Activated CD8-positive, alpha-beta T cell treated with anti-CD3 and anti-CD28 coated beads for 36 hours (primary cell): ENCODE measurements around the gene AKAP13. TPM values are rescaled to one million over a fixed set of nuclear protein-coding genes. Genes with fewer than 3 reads are reported as not detected.

Experiments
- ATAC-seq: fragments of 200-7000 bp; cut with Tn5 transposase; one replicate; pipeline ENCODE4 v1.10.0; 2021; ENCODE audit warnings: mild to moderate bottlenecking, moderate library complexity
- CTCF ChIA-PET: fragments of 350-600 bp; sonication (Branson Sonifier 250); formaldehyde crosslinking; loops from one replicate; lab custom pipeline; 2021; ENCODE audit warnings: antibody characterized with exemption; lab: Charles Lee
- POLR2A ChIA-PET: fragments of 350-600 bp; sonication (Branson Sonifier 250); formaldehyde crosslinking; loops from one replicate; lab custom pipeline; 2021; ENCODE audit warnings: antibody characterized with exemption; lab: Charles Lee
- DNase-seq: peaks from one replicate; pipeline ENCODE4 v3.0.0-alpha.2; 2020
- H3K27ac Mint-ChIP-seq: one replicate; pipeline ENCODE4 v1.8.0; 2021; ENCODE audit warnings: mild to moderate bottlenecking, mixed read lengths
- H3K27me3 Mint-ChIP-seq: one replicate; pipeline ENCODE4 v1.8.0; 2021; ENCODE audit warnings: mixed read lengths
- H3K36me3 Mint-ChIP-seq: one replicate; pipeline ENCODE4 v1.8.0; 2021; ENCODE audit warnings: low read depth, mixed read lengths
- H3K4me1 Mint-ChIP-seq: one replicate; pipeline ENCODE4 v1.8.0; 2021; ENCODE audit warnings: low read depth, mixed read lengths
- H3K4me3 Mint-ChIP-seq: one replicate; pipeline ENCODE4 v1.8.0; 2021; ENCODE audit warnings: mild to moderate bottlenecking, moderate library complexity, mixed read lengths
- H3K9me3 Mint-ChIP-seq: one replicate; pipeline ENCODE4 v1.8.0; 2021; ENCODE audit warnings: mixed read lengths
- intact Hi-C: fragments of 100-400 bp; cut with micrococcal nuclease; formaldehyde crosslinking; loops from one replicate; pipeline ENCODE4 v1.10.0; 2022
- total RNA-seq, 2 experiments: library from RNA; stranded (reverse); gene quantifications; one replicate each; pipeline ENCODE4 v1.2.3, GENCODE V29; 2021
- TF ChIP-seq, protein P1 (sequence below): fragments of 200-600 bp; IDR thresholded peaks from one replicate; pipeline ENCODE4 v1.8.0; 2022; ENCODE audit warnings: antibody characterized with exemption, mild to moderate bottlenecking

The AKAP13 gene
- total RNA-seq, 2 experiments from 2014 or later: 79.1 to 79.5 TPM

DNA sequence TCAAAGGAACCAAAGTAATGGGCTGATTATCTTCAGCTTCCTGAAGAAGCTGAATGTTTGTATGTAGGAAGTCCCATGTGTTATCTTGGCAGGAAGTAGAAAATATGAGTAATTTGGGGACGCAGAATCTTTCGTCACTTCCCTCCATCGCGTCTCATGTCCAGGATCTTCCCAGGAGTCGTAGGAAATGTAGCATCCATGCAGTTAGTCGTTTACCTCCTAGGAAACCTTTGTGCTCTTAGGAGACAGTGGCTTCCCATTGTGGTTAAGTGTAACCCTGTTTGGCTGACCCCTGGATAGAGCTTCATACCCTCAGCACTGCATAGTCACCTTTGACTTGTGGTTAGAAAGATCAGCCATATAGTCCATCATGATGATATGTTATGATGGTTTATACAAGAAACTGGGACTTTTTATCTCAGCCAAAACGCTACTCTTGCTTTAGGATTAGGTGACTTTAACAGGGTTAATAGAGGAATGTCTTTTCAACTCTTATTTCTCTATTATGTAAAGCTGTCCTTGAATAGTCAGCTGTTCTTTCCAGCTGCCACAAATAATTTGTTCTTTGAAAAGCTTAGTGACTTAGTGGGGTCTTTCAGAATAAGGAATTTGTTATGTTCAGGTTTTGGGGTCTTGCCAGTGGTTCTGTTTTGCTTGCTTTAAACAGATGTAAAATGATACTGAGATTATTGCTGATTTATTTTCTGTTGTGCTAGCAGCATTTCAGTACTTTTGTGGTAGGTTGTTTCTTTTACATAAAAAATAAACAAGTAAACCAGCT, 322.1 kb downstream of the AKAP13 start:
- Mint-ChIP-seq H3K27ac (peak overlapping the region; percentile 95), H3K36me3 (peaks cover 24% of the 10 kb centered on the region), H3K27me3 (no peaks in the 10 kb centered on the region), H3K4me1 (peaks cover 65% of the 10 kb centered on the region), H3K9me3 (no peaks in the 10 kb centered on the region), H3K4me3 (peak overlapping the region; percentile 64)
- peak; percentile 47 for ATAC-seq
- DNase-seq: peak; percentile 42
- ChIA-PET CTCF (interaction anchor here (0.9 to 3.7 kb wide), 3 partner anchors 11 to 78 kb away, joined by 3 to 31 read pairs (median 4); no protein-coding TSS in a partner anchor), POLR2A (interaction anchor here (0.9 to 6.7 kb wide), 7 partner anchors 11 to 156 kb away, joined by 3 to 152 read pairs (median 3); no protein-coding TSS in a partner anchor)
- TF ChIP-seq, protein P1, sequence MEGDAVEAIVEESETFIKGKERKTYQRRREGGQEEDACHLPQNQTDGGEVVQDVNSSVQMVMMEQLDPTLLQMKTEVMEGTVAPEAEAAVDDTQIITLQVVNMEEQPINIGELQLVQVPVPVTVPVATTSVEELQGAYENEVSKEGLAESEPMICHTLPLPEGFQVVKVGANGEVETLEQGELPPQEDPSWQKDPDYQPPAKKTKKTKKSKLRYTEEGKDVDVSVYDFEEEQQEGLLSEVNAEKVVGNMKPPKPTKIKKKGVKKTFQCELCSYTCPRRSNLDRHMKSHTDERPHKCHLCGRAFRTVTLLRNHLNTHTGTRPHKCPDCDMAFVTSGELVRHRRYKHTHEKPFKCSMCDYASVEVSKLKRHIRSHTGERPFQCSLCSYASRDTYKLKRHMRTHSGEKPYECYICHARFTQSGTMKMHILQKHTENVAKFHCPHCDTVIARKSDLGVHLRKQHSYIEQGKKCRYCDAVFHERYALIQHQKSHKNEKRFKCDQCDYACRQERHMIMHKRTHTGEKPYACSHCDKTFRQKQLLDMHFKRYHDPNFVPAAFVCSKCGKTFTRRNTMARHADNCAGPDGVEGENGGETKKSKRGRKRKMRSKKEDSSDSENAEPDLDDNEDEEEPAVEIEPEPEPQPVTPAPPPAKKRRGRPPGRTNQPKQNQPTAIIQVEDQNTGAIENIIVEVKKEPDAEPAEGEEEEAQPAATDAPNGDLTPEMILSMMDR: no peak
- intact Hi-C loops: loop anchor here (1.0 to 10.0 kb wide), 2 partner anchors 12 to 218 kb away; no protein-coding TSS in a partner anchor

DNA sequence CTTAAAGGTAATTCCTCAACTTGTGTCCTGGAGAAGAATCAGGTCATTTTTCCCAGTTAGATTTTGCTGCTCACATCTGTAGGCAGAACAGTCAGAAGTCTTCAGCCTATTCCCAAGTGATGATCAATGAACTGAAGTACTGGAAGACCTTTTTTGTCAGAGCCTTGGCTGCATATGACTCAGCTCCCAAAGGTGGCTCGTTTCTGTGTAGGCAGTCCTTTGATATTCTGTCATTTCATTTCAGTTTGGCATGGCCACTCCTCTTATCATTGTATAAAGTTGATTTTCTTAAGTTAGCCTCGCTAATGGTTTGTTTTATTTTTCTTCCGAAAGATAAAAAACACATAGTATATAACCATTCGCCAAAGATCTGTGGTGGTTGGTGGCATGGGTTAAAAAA, 323.7 kb downstream of the AKAP13 start:
- peaks cover 78% of the 10 kb centered on the region for H3K4me1 Mint-ChIP-seq
- ATAC-seq (peak; percentile 32), DNase-seq (peak; percentile 71)
- TF ChIP-seq, protein P1: no peak
- H3K4me3 Mint-ChIP-seq: peak overlapping the region; percentile 61
- H3K27me3 Mint-ChIP-seq: no peaks in the 10 kb centered on the region
- H3K9me3 Mint-ChIP-seq: no peaks in the 10 kb centered on the region
- ChIA-PET CTCF (interaction anchor here (0.6 to 3.7 kb wide), 5 partner anchors 13 to 161 kb away, joined by 3 to 31 read pairs (median 4); no protein-coding TSS in a partner anchor), POLR2A (interaction anchor here (0.6 to 6.7 kb wide), 7 partner anchors 12 to 234 kb away, joined by 3 to 152 read pairs (median 3); no protein-coding TSS in a partner anchor)
- peaks cover 34% of the 10 kb centered on the region for H3K36me3 Mint-ChIP-seq
- intact Hi-C loops: loop anchor here (10.0 kb wide), 1 partner anchor 219 kb away; no protein-coding TSS in a partner anchor
- H3K27ac Mint-ChIP-seq: peak overlapping the region; percentile 97

DNA sequence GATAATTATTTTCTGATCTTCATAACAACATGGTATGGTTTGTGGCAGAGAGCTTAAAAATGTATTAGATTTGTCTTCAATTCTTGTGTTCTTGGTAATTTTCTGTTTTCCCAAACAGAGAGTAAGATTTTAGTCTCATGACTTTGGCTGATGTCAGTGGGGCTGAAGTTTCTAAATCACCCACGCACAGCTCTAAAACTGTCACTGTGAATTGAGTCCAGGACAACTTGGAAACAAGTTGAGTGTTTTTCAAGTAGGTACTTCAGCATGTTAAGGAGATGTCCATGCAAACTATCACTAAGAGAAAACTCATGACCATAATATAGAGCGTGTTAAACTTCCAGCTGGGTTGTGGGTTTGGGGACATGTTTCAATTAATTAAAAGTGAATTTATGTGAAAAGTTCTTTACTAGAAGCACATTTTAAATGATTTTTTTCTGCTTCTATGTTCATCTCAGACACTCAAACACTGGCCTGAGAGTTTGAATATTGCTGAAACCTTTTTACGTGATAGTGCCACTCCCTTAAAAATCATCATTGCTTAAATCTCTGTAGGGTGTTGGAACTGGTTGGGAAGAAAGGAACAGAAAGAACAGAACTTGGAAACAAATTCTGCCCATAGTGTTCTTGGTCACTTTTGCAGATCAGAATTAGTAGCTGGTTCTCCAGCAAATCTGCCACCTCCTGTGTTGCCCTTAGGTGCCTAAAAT, 324.5 kb downstream of the AKAP13 start:
- no peaks in the 10 kb centered on the region for H3K27me3 Mint-ChIP-seq
- H3K4me3 Mint-ChIP-seq: peak overlapping the region; percentile 61
- peaks cover 79% of the 10 kb centered on the region for H3K4me1 Mint-ChIP-seq
- H3K9me3 Mint-ChIP-seq: no peaks in the 10 kb centered on the region
- POLR2A ChIA-PET: interaction anchor here (1.3 to 6.7 kb wide), 5 partner anchors 13 to 89 kb away, joined by 3 to 152 read pairs (median 4); no protein-coding TSS in a partner anchor
- TF ChIP-seq, protein P1: no peak
- DNase-seq: peak; percentile 46
- CTCF ChIA-PET: interaction anchor here (0.7 to 3.7 kb wide), 5 partner anchors 13 to 161 kb away, joined by 3 to 31 read pairs (median 4); no protein-coding TSS in a partner anchor
- H3K27ac Mint-ChIP-seq: peak overlapping the region; percentile 97
- H3K36me3 Mint-ChIP-seq: peaks cover 36% of the 10 kb centered on the region
- intact Hi-C loops: loop anchor here (5.0 to 10.0 kb wide), 2 partner anchors 88 to 220 kb away; no protein-coding TSS in a partner anchor
- no peak for ATAC-seq

DNA sequence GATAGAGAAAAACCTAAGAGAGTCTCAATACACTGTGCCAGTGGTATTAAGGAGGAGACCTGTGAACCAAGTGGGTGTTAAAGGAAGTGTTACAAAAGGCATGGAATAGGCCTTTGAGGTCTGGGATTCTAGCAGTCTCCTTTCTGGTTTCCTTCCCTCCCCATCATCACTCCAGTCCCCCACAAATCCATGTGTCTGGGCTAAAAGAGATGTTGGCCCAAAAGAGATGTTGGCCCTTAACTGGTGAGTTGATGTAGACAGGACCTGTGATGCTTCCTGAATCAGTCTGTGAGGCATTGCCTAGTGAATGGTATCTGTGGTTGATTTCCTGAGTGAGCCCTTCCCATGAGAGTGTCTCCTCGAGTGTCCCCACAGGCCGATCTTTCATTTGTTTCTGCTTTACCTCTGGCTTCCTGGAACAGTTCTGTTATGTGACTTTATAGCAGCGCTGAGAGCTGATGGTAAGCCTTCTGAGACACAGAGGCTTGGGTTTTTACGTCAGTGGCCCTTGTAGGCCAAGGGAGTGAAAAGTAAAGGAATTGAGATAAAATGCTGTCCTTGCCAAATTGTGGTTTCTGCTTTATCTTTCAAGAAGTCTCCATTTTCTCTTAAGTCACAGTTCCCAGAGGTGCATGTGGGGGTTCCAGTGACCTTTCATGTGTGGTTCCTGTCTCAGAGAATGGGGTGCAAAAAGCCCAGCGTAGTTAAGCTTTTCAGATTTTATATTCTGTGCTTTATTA, 326.5 kb downstream of the AKAP13 start:
- DNase-seq: peak; percentile 63
- H3K27me3 Mint-ChIP-seq: no peaks in the 10 kb centered on the region
- peak; percentile 63 for ATAC-seq
- POLR2A ChIA-PET: interaction anchor here (0.7 to 6.7 kb wide), 7 partner anchors 11 to 124 kb away, joined by 3 to 152 read pairs (median 4); no protein-coding TSS in a partner anchor
- peak overlapping the region; percentile 78 for H3K4me3 Mint-ChIP-seq
- peak overlapping the region; percentile 97 for H3K27ac Mint-ChIP-seq
- intact Hi-C loops: loop anchor here (5.0 to 10.0 kb wide), 2 partner anchors 90 to 222 kb away; no protein-coding TSS in a partner anchor
- peaks cover 47% of the 10 kb centered on the region for H3K36me3 Mint-ChIP-seq
- no peaks in the 10 kb centered on the region for H3K9me3 Mint-ChIP-seq
- CTCF ChIA-PET: interaction anchor here (1.1 to 1.6 kb wide), 3 partner anchors 17 to 23 kb away, joined by 3 to 4 read pairs (median 3); no protein-coding TSS in a partner anchor
- peaks cover 85% of the 10 kb centered on the region for H3K4me1 Mint-ChIP-seq
- TF ChIP-seq, protein P1: no peak
